Natural killer cell (primary cell): ENCODE results near the gene TEAD4. TPM values are rescaled to one million over a fixed set of nuclear protein-coding genes. Genes with fewer than 3 reads are reported as not detected.

Experiments used
- ATAC-seq, 3 donors: fragments of 150-1000 bp in 2 of 3; fragments of 200-7000 bp in 1 of 3; cut with Tn5 transposase; 1 replicate in 1 of 3; 2 replicates in 2 of 3; pipeline ENCODE4 v1.10.0; 2021; ENCODE audit warnings: mild to moderate bottlenecking in 2 of 3, moderate library complexity in 2 of 3
- DNase-seq, 2 donors: peaks; one replicate each; pipeline versions ENCODE4 v3.0.0 to v3.0.0-alpha.2; 2013 to 2021; ENCODE audit warnings: mixed read lengths in 1 of 2
- H3K27ac ChIP-seq: one replicate; pipeline ENCODE4 v1.5.1; 2013; ENCODE audit warnings: mild to moderate bottlenecking, low read length
- H3K27me3 ChIP-seq: one replicate; pipeline ENCODE4 v1.6.1; 2013; ENCODE audit warnings: low read length; ENCODE audit not compliant: control insufficient read depth, insufficient read depth
- H3K36me3 ChIP-seq: one replicate; pipeline ENCODE4 v1.6.1; 2013; ENCODE audit warnings: low read length; ENCODE audit not compliant: control insufficient read depth, insufficient read depth
- H3K4me1 ChIP-seq: one replicate; pipeline ENCODE4 v1.6.1; 2013; ENCODE audit warnings: low read length; ENCODE audit not compliant: control insufficient read depth, insufficient read depth
- H3K4me3 ChIP-seq: one replicate; pipeline ENCODE4 v1.5.1; 2013; ENCODE audit warnings: low read length
- H3K9me3 ChIP-seq: one replicate; pipeline ENCODE4 v1.6.1; 2013; ENCODE audit warnings: low read length; ENCODE audit not compliant: control insufficient read depth, insufficient read depth
- H3K27ac Mint-ChIP-seq, 2 donors: one replicate each; pipeline ENCODE4 v1.8.0; 2022; ENCODE audit warnings: mild to moderate bottlenecking in 2 of 2, mixed read lengths in 2 of 2, moderate library complexity in 1 of 2
- H3K27me3 Mint-ChIP-seq, 2 donors: one replicate each; pipeline ENCODE4 v1.8.0; 2022; ENCODE audit warnings: low read depth in 2 of 2, mixed read lengths in 2 of 2
- H3K36me3 Mint-ChIP-seq: one replicate; pipeline ENCODE4 v1.8.0; 2022; ENCODE audit warnings: mixed read lengths
- H3K4me1 Mint-ChIP-seq, 2 donors: one replicate each; pipeline ENCODE4 v1.8.0; 2022; ENCODE audit warnings: mixed read lengths in 2 of 2
- H3K4me3 Mint-ChIP-seq: one replicate; pipeline ENCODE4 v1.8.0; 2022; ENCODE audit warnings: mild to moderate bottlenecking, moderate library complexity, mixed read lengths
- H3K9me3 Mint-ChIP-seq, 2 donors: one replicate each; pipeline ENCODE4 v1.8.0; 2022; ENCODE audit warnings: mixed read lengths in 2 of 2
- CTCF ChIP-seq: fragments of 200-600 bp; IDR thresholded peaks from one replicate; pipeline ENCODE4 v1.8.0; 2022; ENCODE audit warnings: antibody characterized with exemption
- WGBS: methylation state at CpG from one replicate; pipeline ENCODE4 v1.1.7; 2013; ENCODE audit warnings: missing lambda C conversion rate; ENCODE audit not compliant: insufficient coverage; 5-methylcytosine and 5-hydroxymethylcytosine counted together
- intact Hi-C: fragments of 100-400 bp; cut with micrococcal nuclease; formaldehyde crosslinking; loops from one replicate; pipeline ENCODE4 v1.14.2; 2022
- total RNA-seq, 4 donors: library from RNA; stranded (reverse); fragments of 120-200 nt in 1 of 4; gene quantifications; one replicate each; pipeline versions ENCODE4 v1.2.3 to v1.2.4, GENCODE V29; 2013 to 2022

Gene TEAD4
- total RNA-seq, 3 donors from 2014 or later (not counting 1 experiment from before 2014, with no cell fraction given): not detected

GRCh38 chr12:2979806-2980205, 20.6 kb downstream of the TEAD4 start:
- no peak for DNase-seq
- no peaks in the 10 kb centered on the region for H3K36me3 ChIP-seq
- no peaks in the 10 kb centered on the region for H3K36me3 Mint-ChIP-seq
- TF ChIP-seq CTCF: no peak
- no peak overlapping the region for H3K4me3 Mint-ChIP-seq
- WGBS: 80% methylated on average over 4 of the region's 4 CpGs
- H3K4me1 Mint-ChIP-seq: no peaks in the 10 kb centered on the region
- H3K9me3 ChIP-seq: no peaks in the 10 kb centered on the region
- intact Hi-C loops: no loop called here
- H3K27me3 ChIP-seq: no peaks in the 10 kb centered on the region
- H3K27ac ChIP-seq: no peak overlapping the region
- no peak for ATAC-seq
- no peaks in the 10 kb centered on the region for H3K4me1 ChIP-seq
- no peaks in the 10 kb centered on the region for H3K9me3 Mint-ChIP-seq
- H3K27me3 Mint-ChIP-seq: peaks cover 0 to 4% of the 10 kb centered on the region in 2 donors
- no peak overlapping the region for H3K27ac Mint-ChIP-seq
- H3K4me3 ChIP-seq: no peak overlapping the region

GRCh38 chr12:2980630-2981029, 21.4 kb downstream of the TEAD4 start:
- Histone ChIP-seq H3K4me1 (no peaks in the 10 kb centered on the region), H3K9me3 (no peaks in the 10 kb centered on the region), H3K36me3 (no peaks in the 10 kb centered on the region), H3K27me3 (no peaks in the 10 kb centered on the region), H3K4me3 (no peak overlapping the region), H3K27ac (no peak overlapping the region)
- ATAC-seq (no peak), DNase-seq (no peak)
- TF ChIP-seq CTCF: no peak
- Mint-ChIP-seq H3K4me1 (no peaks in the 10 kb centered on the region), H3K36me3 (no peaks in the 10 kb centered on the region), H3K27me3 (peaks cover 0 to 4% of the 10 kb centered on the region in 2 donors), H3K4me3 (no peak overlapping the region), H3K27ac (no peak overlapping the region), H3K9me3 (no peaks in the 10 kb centered on the region)
- 80% methylated on average over 7 of the region's 7 CpGs for WGBS
- intact Hi-C loops: no loop called here

- TF ChIP-seq CTCF: no peak
- H3K9me3 Mint-ChIP-seq: no peaks in the 10 kb centered on the region
- no peaks in the 10 kb centered on the region for H3K36me3 ChIP-seq
- no peaks in the 10 kb centered on the region for H3K4me1 ChIP-seq
- peaks cover 0 to 4% of the 10 kb centered on the region in 2 donors for H3K27me3 Mint-ChIP-seq
- no peaks in the 10 kb centered on the region for H3K36me3 Mint-ChIP-seq
- intact Hi-C loops: no loop called here
- ATAC-seq: no peak
- no peaks in the 10 kb centered on the region for H3K27me3 ChIP-seq
- H3K4me1 Mint-ChIP-seq: no peaks in the 10 kb centered on the region
- no peak overlapping the region for H3K4me3 ChIP-seq
- no peaks in the 10 kb centered on the region for H3K9me3 ChIP-seq
- no peak overlapping the region for H3K27ac Mint-ChIP-seq
- WGBS: 94% methylated on average over 13 of the region's 13 CpGs
- H3K27ac ChIP-seq: no peak overlapping the region
- no peak for DNase-seq
- no peak overlapping the region for H3K4me3 Mint-ChIP-seq
Measured at GRCh38 chr12:2982361-2982760, 23.2 kb downstream of the TEAD4 start.

- Histone ChIP-seq H3K4me3 (no peak overlapping the region), H3K4me1 (no peaks in the 10 kb centered on the region), H3K9me3 (no peaks in the 10 kb centered on the region), H3K36me3 (no peaks in the 10 kb centered on the region), H3K27me3 (no peaks in the 10 kb centered on the region), H3K27ac (no peak overlapping the region)
- TF ChIP-seq CTCF: no peak
- Mint-ChIP-seq H3K27ac (no peak overlapping the region), H3K27me3 (no peaks in the 10 kb centered on the region), H3K9me3 (no peaks in the 10 kb centered on the region), H3K4me3 (no peak overlapping the region), H3K36me3 (no peaks in the 10 kb centered on the region), H3K4me1 (no peaks in the 10 kb centered on the region)
- no peak for ATAC-seq
- no peak for DNase-seq
- 58% methylated on average over 5 of the region's 5 CpGs for WGBS
- intact Hi-C loops: no loop called here
Measured at GRCh38 chr12:2984249-2984648, 25.1 kb downstream of the TEAD4 start.
